ENCODE results near the gene GPR137.

GRCh38 chr11:64296830-64297698 is 11.4 kb downstream of the GPR137 start:
- no peak for TF ChIP-seq POLR2A (IDR thresholded peaks at IDR 0.05; ENCODE audit: extremely low read depth, insufficient read length)
- no peak for TF ChIP-seq CTCF (IDR thresholded peaks at IDR 0.05; ENCODE audit: low read depth, low read length)

Data from NB4 (cell line).